AG09309 (cell line): ENCODE results near the gene LMCD1.

Source experiments
- DNase-seq: peaks from one replicate; pipeline ENCODE4 v3.0.0-alpha.2; 2010; ENCODE audit warnings: low read depth
- H3K4me3 ChIP-seq: 2 replicates; pipeline ENCODE4 v1.5.1; 2011; ENCODE audit warnings: mild to moderate bottlenecking, low read depth, low read length, moderate library complexity; ENCODE audit not compliant: control insufficient read depth
- TF ChIP-seq, protein P1 (sequence below): IDR thresholded peaks from 2 replicates; pipeline ENCODE4 v1.5.1; 2011; ENCODE audit warnings: mild to moderate bottlenecking, low read depth, low read length, inconsistent platforms; ENCODE audit not compliant: insufficient read depth, control insufficient read depth; ENCODE audit errors: missing control alignments

The LMCD1 gene

DNA sequence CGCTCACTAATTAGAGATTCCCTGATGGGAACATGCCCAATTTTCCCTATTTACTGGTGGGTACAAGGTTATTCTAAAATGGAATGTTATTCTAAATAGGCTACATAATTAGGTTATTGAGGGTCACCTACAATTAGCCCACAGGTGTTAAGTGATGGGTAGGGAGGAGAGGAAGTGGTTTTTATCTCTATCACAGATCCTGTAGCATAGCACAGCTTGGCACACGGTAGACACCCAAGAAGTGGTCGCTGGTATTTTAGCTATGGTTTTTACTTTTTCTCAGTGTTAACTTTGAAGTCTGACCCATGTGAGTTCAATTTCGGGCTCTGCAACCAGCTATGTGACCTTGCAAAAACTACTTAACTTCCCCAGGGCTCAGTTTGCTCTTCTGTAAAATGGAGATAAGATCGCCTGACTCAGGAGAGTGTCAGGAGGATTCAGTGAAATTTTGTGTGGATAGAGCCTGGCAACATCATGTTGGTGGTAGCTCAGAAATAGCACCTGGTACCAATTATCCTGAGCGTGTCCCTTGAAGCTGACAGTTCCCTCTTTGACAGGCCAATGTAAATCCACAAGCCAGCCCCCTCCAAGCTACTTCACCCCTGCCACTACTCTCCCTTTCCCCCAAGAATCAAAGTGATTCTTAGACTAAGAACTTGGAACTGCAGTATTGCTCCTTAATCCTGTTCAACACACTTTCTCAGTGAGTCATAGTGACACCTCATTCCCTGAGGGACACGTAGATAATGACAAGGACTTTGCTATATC lies 8.7 kb upstream of the LMCD1 start:
- TF ChIP-seq, protein P1, sequence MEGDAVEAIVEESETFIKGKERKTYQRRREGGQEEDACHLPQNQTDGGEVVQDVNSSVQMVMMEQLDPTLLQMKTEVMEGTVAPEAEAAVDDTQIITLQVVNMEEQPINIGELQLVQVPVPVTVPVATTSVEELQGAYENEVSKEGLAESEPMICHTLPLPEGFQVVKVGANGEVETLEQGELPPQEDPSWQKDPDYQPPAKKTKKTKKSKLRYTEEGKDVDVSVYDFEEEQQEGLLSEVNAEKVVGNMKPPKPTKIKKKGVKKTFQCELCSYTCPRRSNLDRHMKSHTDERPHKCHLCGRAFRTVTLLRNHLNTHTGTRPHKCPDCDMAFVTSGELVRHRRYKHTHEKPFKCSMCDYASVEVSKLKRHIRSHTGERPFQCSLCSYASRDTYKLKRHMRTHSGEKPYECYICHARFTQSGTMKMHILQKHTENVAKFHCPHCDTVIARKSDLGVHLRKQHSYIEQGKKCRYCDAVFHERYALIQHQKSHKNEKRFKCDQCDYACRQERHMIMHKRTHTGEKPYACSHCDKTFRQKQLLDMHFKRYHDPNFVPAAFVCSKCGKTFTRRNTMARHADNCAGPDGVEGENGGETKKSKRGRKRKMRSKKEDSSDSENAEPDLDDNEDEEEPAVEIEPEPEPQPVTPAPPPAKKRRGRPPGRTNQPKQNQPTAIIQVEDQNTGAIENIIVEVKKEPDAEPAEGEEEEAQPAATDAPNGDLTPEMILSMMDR: no peak
- no peak for DNase-seq
- H3K4me3 ChIP-seq: no peak overlapping the region

DNA sequence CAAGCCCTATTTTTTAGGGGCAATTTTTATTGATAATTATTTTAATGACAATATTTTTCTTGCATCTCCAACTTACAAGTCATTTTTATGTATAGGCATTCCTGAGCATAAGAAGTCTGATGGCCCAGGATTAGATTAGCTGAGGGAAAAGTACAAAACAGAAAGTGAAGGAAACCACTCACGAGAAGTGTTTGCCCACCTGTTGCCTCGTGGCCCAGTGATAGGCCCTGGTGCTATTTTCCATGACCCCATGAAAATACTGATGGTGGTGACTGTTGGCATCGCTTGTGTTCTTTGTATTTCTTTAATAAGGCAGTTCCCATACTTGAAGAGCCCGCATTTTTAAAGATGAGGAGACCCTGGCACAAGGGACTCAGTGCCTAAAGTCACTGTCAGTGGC lies 7.9 kb upstream of the LMCD1 start:
- no peak for DNase-seq
- TF ChIP-seq, protein P1: no peak
- no peak overlapping the region for H3K4me3 ChIP-seq

DNA sequence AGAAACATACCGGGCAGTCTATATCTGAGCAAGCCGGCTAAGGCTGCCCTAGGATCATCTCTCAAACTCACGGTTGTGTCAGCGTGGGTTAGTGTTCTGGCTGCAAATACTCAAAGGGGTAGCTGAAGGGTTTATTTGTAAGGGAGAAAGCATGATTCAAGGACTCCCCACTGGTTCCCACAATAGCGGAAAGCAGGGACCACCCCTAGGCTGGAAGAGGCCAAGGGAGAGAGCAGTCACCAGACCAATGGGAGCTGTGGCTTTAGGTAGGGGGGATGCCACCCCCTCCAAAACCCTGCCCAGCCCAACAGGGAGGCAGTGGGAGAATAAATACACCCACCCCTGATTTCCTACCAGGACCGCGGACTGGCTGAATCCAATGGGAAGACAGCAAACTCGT lies 7.3 kb upstream of the LMCD1 start:
- H3K4me3 ChIP-seq: no peak overlapping the region
- no peak for DNase-seq
- TF ChIP-seq, protein P1: no peak

DNA sequence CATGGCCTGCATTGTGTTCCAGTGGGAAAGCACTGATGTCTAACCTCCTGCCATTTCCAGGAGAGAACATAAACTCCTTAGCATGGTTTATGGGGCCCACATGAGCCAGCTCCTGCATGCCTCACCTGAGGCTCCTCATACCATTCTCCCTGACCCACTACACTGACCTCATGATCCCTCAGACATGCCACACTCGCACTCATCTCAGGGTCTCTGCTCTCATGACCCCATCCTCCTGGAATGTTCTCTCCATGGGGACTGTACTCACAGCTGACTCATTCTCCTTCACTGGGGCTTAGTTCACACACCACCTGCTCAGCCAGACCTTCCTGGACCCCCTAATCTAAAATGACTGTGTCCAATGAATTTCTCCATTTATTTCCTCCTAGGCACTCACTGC lies 4.0 kb upstream of the LMCD1 start:
- TF ChIP-seq, protein P1: no peak
- DNase-seq: no peak
- H3K4me3 ChIP-seq: no peak overlapping the region

DNA sequence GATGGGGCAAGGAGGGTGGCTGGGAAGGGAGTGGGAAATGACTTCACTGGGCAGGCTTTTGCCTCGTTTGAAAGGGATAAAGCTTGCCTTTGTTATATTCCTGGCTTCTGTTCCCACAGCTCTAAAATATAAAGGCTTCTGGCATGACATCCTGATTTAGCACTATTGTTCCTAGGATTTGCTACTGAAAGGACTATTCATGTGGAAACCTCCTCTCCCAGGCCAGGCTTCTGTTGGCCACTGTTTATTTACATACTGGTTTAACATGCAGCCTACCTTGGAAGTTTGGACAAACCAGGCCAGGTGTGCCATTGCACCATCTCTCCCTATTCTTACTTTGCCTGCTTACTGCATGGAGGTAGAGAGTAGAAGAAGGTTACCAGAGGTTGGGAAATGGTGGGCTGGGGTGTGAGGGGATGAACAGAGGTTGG lies 2.4 kb upstream of the LMCD1 start:
- DNase-seq: no peak
- no peak overlapping the region for H3K4me3 ChIP-seq
- TF ChIP-seq, protein P1: no peak

DNA sequence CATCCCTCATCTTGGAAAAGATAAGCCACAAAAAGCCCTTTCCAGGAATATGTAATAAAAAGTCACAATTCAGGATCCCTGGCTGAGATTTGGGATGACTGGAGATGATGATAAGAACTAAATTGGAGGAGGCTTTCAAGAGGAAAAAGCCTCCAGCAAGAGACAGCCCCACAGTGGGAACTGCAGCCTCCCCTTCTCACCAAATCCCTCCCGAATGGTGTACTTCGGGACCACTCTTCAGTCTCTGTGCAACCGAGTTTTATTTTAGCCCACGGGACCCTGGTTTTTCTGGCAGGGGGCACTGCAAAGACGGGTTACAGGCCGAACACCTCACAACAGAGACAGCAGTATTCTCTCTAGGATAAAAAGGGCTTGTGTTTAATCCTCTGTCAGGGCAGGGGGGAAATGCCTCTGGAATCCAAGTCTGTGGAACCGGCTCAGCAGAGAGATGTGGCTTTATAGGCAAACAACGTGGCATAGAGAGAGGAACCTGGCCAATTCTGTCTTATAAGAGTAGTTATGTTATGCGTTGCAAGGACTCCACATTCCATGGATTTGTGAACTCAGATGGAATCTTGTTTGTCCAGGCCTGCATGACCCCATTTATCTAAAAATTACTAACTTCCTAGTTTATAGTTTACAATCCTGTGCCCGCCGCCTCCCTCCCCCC lies 1.2 kb upstream of the LMCD1 start:
- no peak overlapping the region for H3K4me3 ChIP-seq
- DNase-seq: no peak
- TF ChIP-seq, protein P1: no peak
